Spleen (tissue), 11 donors: ENCODE measurements around the gene LTBP2. TPM values are rescaled to one million over a fixed set of nuclear protein-coding genes. Genes with fewer than 3 reads are reported as not detected.
A peak's percentile ranks its signal among the peaks of the same experiment; 100 is the strongest.

ENCODE experiments used
- DNase-seq: peaks from one replicate; pipeline ENCODE4 v3.0.0-alpha.2; 2020
- H3K27ac ChIP-seq, 8 donors: fragments of 200-600 bp; sonication (generic) in 7 of 8; 1 replicate in 4 of 8; 2 replicates in 4 of 8; pipeline versions ENCODE4 v1.5.0 to v1.8.0; 2016 to 2021; ENCODE audit warnings: inconsistent platforms in 4 of 8, mild to moderate bottlenecking in 4 of 8, moderate library complexity in 1 of 8
- H3K27me3 ChIP-seq, 7 donors: fragments of 200-600 bp; sonication (generic) in 6 of 7; replicated peaks in 1 of 7; 1 replicate in 4 of 7; 2 replicates in 3 of 7; pipeline versions ENCODE4 v1.5.0 to v1.8.0; 2016 to 2021; ENCODE audit warnings: inconsistent platforms in 3 of 7, mild to moderate bottlenecking in 1 of 7
- H3K36me3 ChIP-seq, 6 donors: fragments of 200-600 bp; sonication (generic) in 5 of 6; 1 replicate in 4 of 6; 2 replicates in 2 of 6; pipeline versions ENCODE4 v1.5.0 to v1.8.0; 2016 to 2021; ENCODE audit warnings: inconsistent platforms in 2 of 6
- H3K4me1 ChIP-seq, 6 donors: fragments of 200-600 bp; sonication (generic) in 5 of 6; 1 replicate in 3 of 6; 2 replicates in 3 of 6; pipeline versions ENCODE4 v1.5.0 to v1.8.0; 2016 to 2021; ENCODE audit warnings: inconsistent platforms in 3 of 6
- H3K4me3 ChIP-seq, 8 donors: fragments of 200-600 bp; sonication (generic) in 7 of 8; 1 replicate in 4 of 8; 2 replicates in 4 of 8; pipeline versions ENCODE4 v1.5.0 to v1.8.0; 2016 to 2021; ENCODE audit warnings: inconsistent platforms in 4 of 8, mild to moderate bottlenecking in 4 of 8, moderate library complexity in 2 of 8
- H3K9me3 ChIP-seq, 8 donors: fragments of 200-600 bp; sonication (generic) in 7 of 8; 1 replicate in 4 of 8; 2 replicates in 4 of 8; pipeline versions ENCODE4 v1.5.0 to v1.8.0; 2016 to 2021; ENCODE audit warnings: inconsistent platforms in 4 of 8
- CTCF ChIP-seq, 11 experiments: fragments of 200-600 bp in 7 of 11; fragments of 450-650 bp in 4 of 11; sonication (generic) in 4 of 11; IDR thresholded peaks in 8 of 11; conservative IDR thresholded peaks in 3 of 11; 1 replicate in 7 of 11; 2 replicates in 4 of 11; pipeline versions ENCODE4 v1.4.0 to v1.8.0; 2016 to 2021; ENCODE audit warnings: antibody characterized with exemption in 11 of 11, inconsistent platforms in 4 of 11, mild to moderate bottlenecking in 1 of 11
- POLR2A ChIP-seq, 3 donors: fragments of 450-650 bp; IDR thresholded peaks; one replicate each; pipeline ENCODE4 v1.5.1; 2017; ENCODE audit warnings: antibody characterized with exemption in 3 of 3, mild to moderate bottlenecking in 1 of 3
- POLR2AphosphoS5 ChIP-seq, 3 donors: sonication (generic); formaldehyde crosslinking; IDR thresholded peaks; one replicate each; pipeline ENCODE4 v1.5.1; 2017; ENCODE audit warnings: antibody characterized with exemption in 3 of 3
- WGBS, 5 donors: extraction: QIAGEN DNeasy Blood & Tissue Kit in 3 of 5; methylation state at CpG; one replicate each; pipeline versions ENCODE4 v1.1.5 to v1.1.7; 2013 to 2018; 5-methylcytosine and 5-hydroxymethylcytosine counted together
- intact Hi-C: fragments of 100-400 bp; cut with DNase I; formaldehyde crosslinking; loops from one replicate; pipeline ENCODE4 v1.15.0; 2023; ENCODE audit warnings: low total_unique reads
- polyA plus RNA-seq, 3 donors: library from polyadenylated mRNA; stranded (reverse); fragments of 200-250 nt; gene quantifications; one replicate each; pipeline ENCODE4 v1.2.1, GENCODE V29; 2013
- total RNA-seq, 7 donors: library from RNA; depleted of rRNA in 3 of 7; stranded (reverse); fragments of >200 nt in 3 of 7; fragmentation: NEBNext Ultra II Directional in 4 of 7; extraction: Animal tissue kit (Norgen Biotek cat#: 25700) in 4 of 7; gene quantifications; one replicate each; pipeline versions ENCODE4 v1.1.0 to v1.2.1, GENCODE V29; 2016 to 2021
- donor health status: healthy with polysubstance abuse.
- donor health status: DM: no; HTN: no; CAD: no; lungs with moderate emphysema.
- donor health status: DM: no; HTN: no; CAD: no.
- donor health status: Bipolar disorder and iron deficiency.
- donor health status: healthy.
- donor health status: DM: no; HTN: no; CAD: no.
- donor health status: DM: yes; HTN: yes; CAD: no.

LTBP2 gene
- total and polyA plus RNA-seq, 10 donors: 3.4 to 10.7 (median 5.6) TPM

GRCh38 chr14:74535756-74536325 is 76.2 kb downstream of the LTBP2 start:
- no peak for DNase-seq
- Histone ChIP-seq H3K27me3 (no peaks in the 10 kb centered on the region), H3K4me1 (no peaks in the 10 kb centered on the region), H3K4me3 (no peak overlapping the region), H3K36me3 (no peaks in the 10 kb centered on the region), H3K27ac (no peak overlapping the region), H3K9me3 (no peaks in the 10 kb centered on the region)
- intact Hi-C loops: no loop called here
- TF ChIP-seq CTCF (IDR thresholded peaks at IDR 0.05 in 8 of 11, conservative IDR thresholded peaks at IDR 0.05 in 3 of 11) (no peak), POLR2A (IDR thresholded peaks at IDR 0.05) (no peak), POLR2AphosphoS5 (IDR thresholded peaks at IDR 0.05) (no peak)
- WGBS, 5 donors: 72 to 90% (median 86%) methylated on average over 5 to 10 of the region's 10 CpGs

DNA sequence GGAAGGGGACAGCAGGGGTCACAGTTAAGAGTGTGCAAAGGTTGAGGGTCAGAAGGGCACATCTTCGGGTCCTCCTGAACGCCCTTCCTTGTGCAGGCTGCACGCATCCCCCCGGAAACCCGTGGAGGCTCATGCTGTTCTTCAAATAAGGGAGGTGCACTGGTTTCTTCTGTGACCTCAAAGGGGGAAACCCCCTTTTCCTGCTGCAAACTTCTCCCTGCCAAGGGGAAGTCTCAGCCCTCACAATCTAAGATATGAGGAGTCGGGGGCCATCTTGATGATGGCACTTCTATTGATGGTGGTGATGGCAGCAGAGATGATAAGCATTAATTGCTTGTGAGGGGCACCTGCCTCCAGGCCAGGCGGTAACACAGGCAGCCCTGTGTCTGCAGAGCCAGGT is 78.5 kb downstream of the LTBP2 start:
- DNase-seq: no peak
- intact Hi-C loops: no loop called here
- Histone ChIP-seq H3K27me3 (no peaks in the 10 kb centered on the region), H3K4me1 (no peaks in the 10 kb centered on the region), H3K4me3 (no peak overlapping the region), H3K27ac (no peak overlapping the region), H3K36me3 (no peaks in the 10 kb centered on the region), H3K9me3 (no peaks in the 10 kb centered on the region)
- TF ChIP-seq CTCF (IDR thresholded peaks at IDR 0.05 in 8 of 11, conservative IDR thresholded peaks at IDR 0.05 in 3 of 11) (no peak), POLR2A (IDR thresholded peaks at IDR 0.05) (no peak), POLR2AphosphoS5 (IDR thresholded peaks at IDR 0.05) (no peak)
- WGBS, 5 donors: 41 to 63% (median 46%) methylated on average over 7 of the region's 7 CpGs

DNA sequence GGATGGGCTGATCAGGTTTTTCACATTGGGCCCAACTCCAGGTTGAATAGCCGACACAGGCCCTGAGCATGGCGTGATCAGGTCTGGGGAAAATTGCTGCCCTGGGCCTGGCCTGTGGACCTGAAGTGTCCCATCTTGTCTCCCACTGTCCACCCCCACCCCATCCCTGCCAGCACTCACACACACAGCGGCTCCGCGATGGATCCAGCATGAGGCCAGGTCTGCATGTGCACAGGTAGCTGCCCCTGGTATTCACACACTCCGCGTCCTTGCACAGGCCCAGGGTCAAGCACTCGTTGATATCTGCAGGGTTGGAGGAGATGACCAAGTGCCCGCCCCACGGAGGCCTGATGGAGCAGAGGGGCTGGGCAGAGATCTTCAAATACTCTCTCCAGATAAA is 79.8 kb downstream of the LTBP2 start:
- WGBS, 5 donors: 89 to 95% (median 92%) methylated on average over 10 of the region's 10 CpGs
- no peaks in the 10 kb centered on the region for H3K9me3 ChIP-seq
- no peaks in the 10 kb centered on the region for H3K4me1 ChIP-seq
- TF ChIP-seq POLR2A (IDR thresholded peaks at IDR 0.05): no peak
- no peak for TF ChIP-seq CTCF (IDR thresholded peaks at IDR 0.05 in 8 of 11, conservative IDR thresholded peaks at IDR 0.05 in 3 of 11)
- no peak for TF ChIP-seq POLR2AphosphoS5 (IDR thresholded peaks at IDR 0.05)
- H3K27me3 ChIP-seq: no peaks in the 10 kb centered on the region
- H3K27ac ChIP-seq: no peak overlapping the region
- no peak for DNase-seq
- no peaks in the 10 kb centered on the region for H3K36me3 ChIP-seq
- intact Hi-C loops: no loop called here
- H3K4me3 ChIP-seq: no peak overlapping the region

GRCh38 chr14:74531467-74531866 is 80.6 kb downstream of the LTBP2 start:
- no peak overlapping the region for H3K27ac ChIP-seq
- intact Hi-C loops: no loop called here
- no peaks in the 10 kb centered on the region for H3K27me3 ChIP-seq
- H3K36me3 ChIP-seq: no peaks in the 10 kb centered on the region
- TF ChIP-seq CTCF (IDR thresholded peaks at IDR 0.05 in 8 of 11, conservative IDR thresholded peaks at IDR 0.05 in 3 of 11) (peak in 1 of 11 experiments; percentile 14), POLR2A (IDR thresholded peaks at IDR 0.05) (no peak)
- H3K4me3 ChIP-seq: no peak overlapping the region
- no peaks in the 10 kb centered on the region for H3K4me1 ChIP-seq
- DNase-seq: no peak
- WGBS, 5 donors: 60 to 71% (median 63%) methylated on average over 2 to 5 of the region's 5 CpGs
- no peaks in the 10 kb centered on the region for H3K9me3 ChIP-seq
